ENCODE measurements around the gene EEF1A2. TPM values are rescaled to one million over a fixed set of nuclear protein-coding genes. Genes with fewer than 3 reads are reported as not detected.

The EEF1A2 gene
- total RNA-seq, 1 donor from 2014 or later, result 255 TPM

DNA sequence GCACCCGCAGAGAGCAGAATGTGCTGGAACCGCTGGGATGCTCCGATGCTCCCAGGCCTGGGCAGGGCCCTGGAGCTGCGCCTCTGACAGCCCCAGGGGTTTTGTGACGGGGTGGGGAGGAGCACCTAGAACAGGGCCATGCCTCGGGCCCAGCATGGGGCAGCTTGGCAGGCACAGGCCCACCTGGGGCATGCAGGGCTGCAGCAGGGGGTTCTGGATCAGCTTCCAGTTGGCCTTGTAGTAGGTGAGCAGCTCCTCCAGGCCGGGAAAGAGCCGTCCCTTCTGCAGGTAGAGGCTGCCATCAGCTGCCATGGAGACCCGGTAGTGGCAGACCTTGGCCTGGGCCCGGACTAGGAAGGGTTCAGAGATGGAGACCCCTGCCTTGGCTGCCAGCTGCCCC lies 44.2 kb upstream of the EEF1A2 start:
- no peaks in the 10 kb centered on the region for H3K36me3 ChIP-seq (ENCODE audit: control insufficient read depth in 3 of 3, insufficient read depth in 3 of 3, low read length in 3 of 3)
- H3K27me3 ChIP-seq (ENCODE audit: control insufficient read depth in 3 of 3, insufficient read depth in 3 of 3, low read length in 3 of 3), result peaks cover 21 to 49% (median 33%) of the 10 kb centered on the region in 3 donors
- H3K27ac ChIP-seq (ENCODE audit: low read depth, low read length), result no peak overlapping the region
- no peaks in the 10 kb centered on the region for H3K9me3 ChIP-seq (ENCODE audit: control insufficient read depth in 3 of 3, low read length in 3 of 3)
- H3K4me1 ChIP-seq (ENCODE audit: control insufficient read depth in 3 of 3, insufficient read depth in 3 of 3, low read length in 3 of 3), result no peaks in the 10 kb centered on the region
- H3K4me3 ChIP-seq (ENCODE audit: low read length in 3 of 3), result no peak overlapping the region
- H3K9ac ChIP-seq (ENCODE audit: low read depth in 1 of 3, low read length in 3 of 3), result no peak overlapping the region

DNA sequence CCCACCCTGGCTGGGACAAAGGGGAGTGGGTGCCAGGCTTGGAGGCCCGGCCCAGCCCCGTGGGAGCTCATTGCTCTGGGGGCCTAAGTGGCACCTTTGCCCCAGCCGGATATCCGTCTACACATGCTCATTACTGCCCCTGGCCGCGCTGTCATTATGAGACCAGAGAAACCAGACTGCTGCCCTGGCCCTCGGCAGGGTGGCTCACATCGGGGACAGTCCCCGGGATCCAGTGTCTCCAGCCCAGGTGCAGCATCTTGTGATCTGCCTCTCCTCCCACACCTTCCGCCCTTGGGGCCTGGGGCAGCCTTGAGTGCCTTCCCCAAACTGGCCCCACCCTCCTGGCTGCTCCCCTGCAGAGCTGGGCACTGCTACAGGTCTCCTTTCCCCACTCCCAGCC lies 43.8 kb upstream of the EEF1A2 start:
- Histone ChIP-seq H3K36me3 (ENCODE audit: control insufficient read depth in 3 of 3, insufficient read depth in 3 of 3, low read length in 3 of 3) (no peaks in the 10 kb centered on the region), H3K4me3 (ENCODE audit: low read length in 3 of 3) (no peak overlapping the region), H3K27ac (ENCODE audit: low read depth, low read length) (no peak overlapping the region), H3K4me1 (ENCODE audit: control insufficient read depth in 3 of 3, insufficient read depth in 3 of 3, low read length in 3 of 3) (peaks cover 0 to 4% (median 2%) of the 10 kb centered on the region in 3 donors), H3K9ac (ENCODE audit: low read depth in 1 of 3, low read length in 3 of 3) (no peak overlapping the region), H3K27me3 (ENCODE audit: control insufficient read depth in 3 of 3, insufficient read depth in 3 of 3, low read length in 3 of 3) (peaks cover 21 to 45% (median 29%) of the 10 kb centered on the region in 3 donors), H3K9me3 (ENCODE audit: control insufficient read depth in 3 of 3, low read length in 3 of 3) (no peaks in the 10 kb centered on the region)

- no peak overlapping the region for H3K4me3 ChIP-seq (ENCODE audit: low read length in 3 of 3)
- no peak overlapping the region for H3K27ac ChIP-seq (ENCODE audit: low read depth, low read length)
- no peak overlapping the region for H3K9ac ChIP-seq (ENCODE audit: low read depth in 1 of 3, low read length in 3 of 3)
- peaks cover 0 to 10% (median 4%) of the 10 kb centered on the region in 3 donors for H3K4me1 ChIP-seq (ENCODE audit: control insufficient read depth in 3 of 3, insufficient read depth in 3 of 3, low read length in 3 of 3)
- H3K36me3 ChIP-seq (ENCODE audit: control insufficient read depth in 3 of 3, insufficient read depth in 3 of 3, low read length in 3 of 3), result no peaks in the 10 kb centered on the region
- peaks cover 18 to 44% (median 26%) of the 10 kb centered on the region in 3 donors for H3K27me3 ChIP-seq (ENCODE audit: control insufficient read depth in 3 of 3, insufficient read depth in 3 of 3, low read length in 3 of 3)
- no peaks in the 10 kb centered on the region for H3K9me3 ChIP-seq (ENCODE audit: control insufficient read depth in 3 of 3, low read length in 3 of 3)
These were observed 43.2 kb upstream of the EEF1A2 start for GRCh38 chr20:63542031-63542559.

DNA sequence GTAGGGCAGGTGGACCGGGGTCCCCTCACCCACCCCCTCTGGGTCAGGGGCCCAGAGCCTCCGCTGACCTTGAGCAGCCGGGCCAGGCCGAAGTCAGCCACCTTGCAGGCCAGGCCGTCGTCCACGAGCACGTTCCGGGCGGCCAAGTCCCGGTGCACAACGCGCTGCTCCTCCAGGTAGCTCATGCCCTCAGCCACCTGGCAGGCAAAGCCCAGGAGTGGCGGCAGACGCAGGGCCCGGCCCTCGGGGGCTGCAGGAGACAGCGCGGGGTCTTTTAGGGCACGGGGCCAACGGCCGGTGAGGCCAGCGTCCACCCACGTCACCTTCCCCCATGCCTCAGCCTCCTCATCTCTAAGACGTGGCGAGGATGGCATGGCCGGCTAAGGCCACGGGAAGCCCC lies 42.5 kb upstream of the EEF1A2 start:
- Histone ChIP-seq H3K27me3 (ENCODE audit: control insufficient read depth in 3 of 3, insufficient read depth in 3 of 3, low read length in 3 of 3) (peaks cover 19 to 47% (median 28%) of the 10 kb centered on the region in 3 donors), H3K4me3 (ENCODE audit: low read length in 3 of 3) (no peak overlapping the region), H3K27ac (ENCODE audit: low read depth, low read length) (no peak overlapping the region), H3K4me1 (ENCODE audit: control insufficient read depth in 3 of 3, insufficient read depth in 3 of 3, low read length in 3 of 3) (peaks cover 0 to 17% (median 4%) of the 10 kb centered on the region in 3 donors), H3K9me3 (ENCODE audit: control insufficient read depth in 3 of 3, low read length in 3 of 3) (no peaks in the 10 kb centered on the region), H3K9ac (ENCODE audit: low read depth in 1 of 3, low read length in 3 of 3) (no peak overlapping the region), H3K36me3 (ENCODE audit: control insufficient read depth in 3 of 3, insufficient read depth in 3 of 3, low read length in 3 of 3) (no peaks in the 10 kb centered on the region)

- Histone ChIP-seq H3K4me1 (ENCODE audit: control insufficient read depth in 3 of 3, insufficient read depth in 3 of 3, low read length in 3 of 3) (peaks cover 0 to 20% (median 4%) of the 10 kb centered on the region in 3 donors), H3K9me3 (ENCODE audit: control insufficient read depth in 3 of 3, low read length in 3 of 3) (no peaks in the 10 kb centered on the region), H3K27ac (ENCODE audit: low read depth, low read length) (no peak overlapping the region), H3K27me3 (ENCODE audit: control insufficient read depth in 3 of 3, insufficient read depth in 3 of 3, low read length in 3 of 3) (peaks cover 15 to 45% (median 25%) of the 10 kb centered on the region in 3 donors), H3K4me3 (ENCODE audit: low read length in 3 of 3) (no peak overlapping the region), H3K36me3 (ENCODE audit: control insufficient read depth in 3 of 3, insufficient read depth in 3 of 3, low read length in 3 of 3) (no peaks in the 10 kb centered on the region), H3K9ac (ENCODE audit: low read depth in 1 of 3, low read length in 3 of 3) (no peak overlapping the region)
These were observed 41.7 kb upstream of the EEF1A2 start for GRCh38 chr20:63540417-63541186.

GRCh38 chr20:63539441-63540370 lies 40.8 kb upstream of the EEF1A2 start:
- Histone ChIP-seq H3K9ac (ENCODE audit: low read depth in 1 of 3, low read length in 3 of 3) (no peak overlapping the region), H3K4me3 (ENCODE audit: low read length in 3 of 3) (no peak overlapping the region), H3K36me3 (ENCODE audit: control insufficient read depth in 3 of 3, insufficient read depth in 3 of 3, low read length in 3 of 3) (no peaks in the 10 kb centered on the region), H3K27me3 (ENCODE audit: control insufficient read depth in 3 of 3, insufficient read depth in 3 of 3, low read length in 3 of 3) (peaks cover 13 to 45% (median 32%) of the 10 kb centered on the region in 3 donors), H3K4me1 (ENCODE audit: control insufficient read depth in 3 of 3, insufficient read depth in 3 of 3, low read length in 3 of 3) (peaks cover 0 to 20% (median 9%) of the 10 kb centered on the region in 3 donors), H3K9me3 (ENCODE audit: control insufficient read depth in 3 of 3, low read length in 3 of 3) (no peaks in the 10 kb centered on the region), H3K27ac (ENCODE audit: low read depth, low read length) (no peak overlapping the region)

- Histone ChIP-seq H3K4me3 (ENCODE audit: low read length in 3 of 3) (no peak overlapping the region), H3K27me3 (ENCODE audit: control insufficient read depth in 3 of 3, insufficient read depth in 3 of 3, low read length in 3 of 3) (peaks cover 18 to 45% (median 38%) of the 10 kb centered on the region in 3 donors), H3K9ac (ENCODE audit: low read depth in 1 of 3, low read length in 3 of 3) (no peak overlapping the region), H3K9me3 (ENCODE audit: control insufficient read depth in 3 of 3, low read length in 3 of 3) (no peaks in the 10 kb centered on the region), H3K27ac (ENCODE audit: low read depth, low read length) (no peak overlapping the region), H3K36me3 (ENCODE audit: control insufficient read depth in 3 of 3, insufficient read depth in 3 of 3, low read length in 3 of 3) (no peaks in the 10 kb centered on the region), H3K4me1 (ENCODE audit: control insufficient read depth in 3 of 3, insufficient read depth in 3 of 3, low read length in 3 of 3) (peaks cover 0 to 20% (median 9%) of the 10 kb centered on the region in 3 donors)
These were observed 40.2 kb upstream of the EEF1A2 start for GRCh38 chr20:63539092-63539430.

DNA sequence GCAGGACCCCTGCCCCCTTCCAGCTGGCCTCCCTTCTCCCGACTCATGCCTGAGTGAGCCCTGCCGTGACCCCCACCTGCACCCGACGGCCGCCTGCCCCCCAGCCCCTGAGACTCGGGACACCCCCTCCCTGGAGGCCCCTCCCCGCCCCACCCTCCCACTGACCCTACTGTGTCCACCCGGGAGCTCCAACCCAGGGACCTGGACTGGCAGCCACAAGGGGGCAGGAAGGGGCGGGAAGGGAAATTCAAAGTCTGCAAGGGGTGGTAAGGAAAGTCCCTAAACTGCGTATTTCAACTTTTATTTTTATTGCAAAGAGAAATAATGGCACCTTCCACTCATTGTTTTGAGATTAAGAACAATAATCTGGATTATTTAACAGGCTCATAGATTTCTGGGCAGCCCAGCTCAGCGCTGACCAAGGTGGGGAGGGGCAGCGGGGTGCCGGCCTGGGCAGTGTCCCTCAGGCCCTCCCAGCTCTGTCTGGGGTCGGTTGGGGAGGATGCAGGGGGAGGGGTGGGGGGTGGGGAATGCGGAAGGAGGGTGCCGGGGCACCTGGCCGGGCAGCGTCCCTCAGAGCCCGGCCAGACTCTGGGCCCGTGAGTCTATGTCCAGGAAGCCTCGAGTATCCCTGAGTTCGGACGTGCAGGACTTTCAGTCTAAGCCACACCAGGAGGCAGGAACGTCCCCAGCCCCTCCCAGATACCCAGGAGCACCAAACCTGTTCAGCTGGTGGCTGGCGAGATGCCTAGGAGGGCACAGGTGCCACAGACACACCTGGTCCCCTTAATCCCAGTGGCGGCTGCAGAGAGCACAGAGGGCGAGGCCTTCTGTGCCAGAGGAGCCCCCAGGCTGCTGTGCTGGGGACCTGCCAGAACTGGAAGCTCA lies 39.6 kb upstream of the EEF1A2 start:
- no peaks in the 10 kb centered on the region for H3K36me3 ChIP-seq (ENCODE audit: control insufficient read depth in 3 of 3, insufficient read depth in 3 of 3, low read length in 3 of 3)
- H3K27me3 ChIP-seq (ENCODE audit: control insufficient read depth in 3 of 3, insufficient read depth in 3 of 3, low read length in 3 of 3), result peaks cover 24 to 49% (median 44%) of the 10 kb centered on the region in 3 donors
- H3K9ac ChIP-seq (ENCODE audit: low read depth in 1 of 3, low read length in 3 of 3), result no peak overlapping the region
- H3K27ac ChIP-seq (ENCODE audit: low read depth, low read length), result no peak overlapping the region
- H3K4me3 ChIP-seq (ENCODE audit: low read length in 3 of 3), result peak overlapping the region in 1 of 3 donors; percentile 35
- no peaks in the 10 kb centered on the region for H3K9me3 ChIP-seq (ENCODE audit: control insufficient read depth in 3 of 3, low read length in 3 of 3)
- peaks cover 0 to 20% (median 9%) of the 10 kb centered on the region in 3 donors for H3K4me1 ChIP-seq (ENCODE audit: control insufficient read depth in 3 of 3, insufficient read depth in 3 of 3, low read length in 3 of 3)

DNA sequence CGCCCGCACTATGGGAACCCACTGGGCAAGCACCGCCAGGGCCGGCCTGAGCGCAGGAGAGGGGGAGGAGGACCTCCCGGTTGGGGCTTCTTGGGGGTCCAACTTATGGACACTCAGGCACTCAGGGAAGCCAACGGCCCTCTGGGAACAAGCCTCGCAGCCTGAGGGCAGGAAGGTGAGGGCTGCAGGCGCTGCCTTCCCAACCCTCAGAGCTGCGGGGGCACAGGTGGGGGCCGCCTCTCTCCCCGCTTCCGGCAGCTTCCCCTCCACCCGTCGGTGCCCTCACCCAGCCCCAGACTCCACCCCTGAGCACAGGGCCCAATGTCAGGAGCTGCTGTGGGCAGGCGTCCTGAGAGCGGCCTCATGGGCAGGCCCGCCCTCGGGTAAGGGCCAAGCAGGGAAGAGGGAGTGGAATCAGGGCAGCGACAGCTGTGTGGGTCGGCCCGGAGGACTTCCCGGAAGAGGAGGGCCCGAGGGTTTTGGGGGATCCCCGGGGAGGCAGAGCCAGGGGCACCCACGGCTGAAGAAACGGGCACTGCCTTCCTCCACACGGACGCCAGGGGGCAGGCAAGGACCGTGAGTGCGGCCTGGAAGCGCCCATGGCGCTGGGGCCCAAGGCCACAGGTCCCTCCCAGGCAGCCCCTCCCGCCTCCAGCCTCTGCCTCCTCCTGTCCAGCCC lies 38.8 kb upstream of the EEF1A2 start:
- H3K27ac ChIP-seq (ENCODE audit: low read depth, low read length), result no peak overlapping the region
- H3K9me3 ChIP-seq (ENCODE audit: control insufficient read depth in 3 of 3, low read length in 3 of 3), result no peaks in the 10 kb centered on the region
- peaks cover 26 to 52% (median 48%) of the 10 kb centered on the region in 3 donors for H3K27me3 ChIP-seq (ENCODE audit: control insufficient read depth in 3 of 3, insufficient read depth in 3 of 3, low read length in 3 of 3)
- H3K4me1 ChIP-seq (ENCODE audit: control insufficient read depth in 3 of 3, insufficient read depth in 3 of 3, low read length in 3 of 3), result peaks cover 0 to 20% (median 9%) of the 10 kb centered on the region in 3 donors
- H3K4me3 ChIP-seq (ENCODE audit: low read length in 3 of 3), result peak overlapping the region in 1 of 3 donors; percentile 35
- H3K36me3 ChIP-seq (ENCODE audit: control insufficient read depth in 3 of 3, insufficient read depth in 3 of 3, low read length in 3 of 3), result no peaks in the 10 kb centered on the region
- H3K9ac ChIP-seq (ENCODE audit: low read depth in 1 of 3, low read length in 3 of 3), result peak overlapping the region in 2 of 3 donors; percentile 53 to 62

All from skeletal muscle tissue (tissue), 4 donors.